Measurements from ENCODE around the gene SPANXN3. TPM values are rescaled to one million over a fixed set of nuclear protein-coding genes. Genes with fewer than 3 reads are reported as not detected.

Gene SPANXN3
- total RNA-seq, 1 experiment from 2014 or later, result not detected

DNA sequence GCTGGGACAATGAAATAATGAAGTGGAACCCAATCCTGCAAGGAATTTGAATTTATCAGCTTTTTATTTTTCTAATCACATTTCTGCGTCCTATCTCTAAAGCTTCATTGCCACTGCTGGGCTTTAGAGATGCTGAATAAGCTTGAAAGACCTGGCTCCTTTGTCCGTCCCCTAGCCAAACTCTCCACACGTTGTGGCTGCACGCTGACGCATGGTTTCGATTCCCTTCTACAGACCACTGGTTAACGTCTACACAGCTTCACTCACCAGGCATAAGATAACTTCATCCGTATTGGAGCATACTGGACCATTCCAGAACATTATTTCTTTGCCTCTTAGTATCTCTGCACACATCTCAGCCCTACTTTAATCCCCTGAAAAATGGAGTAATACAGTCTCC, 31.2 kb downstream of the SPANXN3 start:
- no peak overlapping the region for H2AFZ ChIP-seq (ENCODE audit: low read length)
- no peaks in the 10 kb centered on the region for H3K4me1 ChIP-seq (ENCODE audit: insufficient read depth, low read length)
- intact Hi-C loops (cut with micrococcal nuclease), result no loop called here
- no peak for TF ChIP-seq CTCF (conservative IDR thresholded peaks at IDR 0.05; ENCODE audit: low read depth, low read length)
- TF ChIP-seq EZH2phosphoT487 (IDR thresholded peaks at IDR 0.05; ENCODE audit: borderline replicate concordance, low read length), result no peak
- no peak for TF ChIP-seq EZH2 (IDR thresholded peaks at IDR 0.05; ENCODE audit: low read length, unreplicated experiment)
- H3K9me2 ChIP-seq (replicated peaks; ENCODE audit: low read length), result no peaks in the 10 kb centered on the region
- ATAC-seq, result no peak
- no peak for DNase-seq
- no peaks in the 10 kb centered on the region for H3K36me3 ChIP-seq (ENCODE audit: low read depth, low read length)
- no peaks in the 10 kb centered on the region for H3F3A ChIP-seq (ENCODE audit: low read length, unreplicated experiment)
- H3K27me3 ChIP-seq (ENCODE audit: low read length), result no peaks in the 10 kb centered on the region
- ChIA-PET POLR2A (ENCODE audit: unreplicated experiment) (no interaction called here), CTCF (no interaction called here)
- no peak overlapping the region for H3K27ac ChIP-seq (ENCODE audit: low read length)
- no peaks in the 10 kb centered on the region for H3K79me2 ChIP-seq (ENCODE audit: low read length)
- no peaks in the 10 kb centered on the region for H4K20me1 ChIP-seq (ENCODE audit: low read length)
- no peak overlapping the region for H3K9ac ChIP-seq (ENCODE audit: low read length)
- H3K4me2 ChIP-seq (ENCODE audit: low read length), result no peak overlapping the region
- H3K9me3 ChIP-seq (ENCODE audit: low read length), result no peaks in the 10 kb centered on the region
- no TSS peak for BruUV-seq (replicated peaks)
- no peak overlapping the region for H3K4me3 ChIP-seq (ENCODE audit: low read length)

DNA sequence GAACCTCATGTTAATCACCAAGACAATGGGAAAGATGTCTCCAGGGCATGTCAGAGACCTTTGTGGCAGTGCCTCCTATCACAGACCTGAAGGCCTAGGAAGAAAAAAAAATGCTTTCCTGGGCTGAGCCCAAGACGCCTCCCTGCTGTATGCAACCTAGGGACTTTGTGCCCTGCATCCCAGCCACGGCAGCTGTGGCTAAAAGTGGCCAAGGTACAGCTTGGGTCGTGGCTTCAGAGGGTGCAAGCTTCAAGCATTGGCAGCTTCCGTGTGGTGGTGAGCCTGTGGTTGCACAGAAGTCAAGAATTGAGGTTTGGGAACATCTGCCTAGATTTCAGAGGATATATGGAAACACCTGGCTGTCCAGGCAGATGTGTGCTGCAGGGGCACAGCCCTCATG, 40.5 kb downstream of the SPANXN3 start:
- no peak overlapping the region for H2AFZ ChIP-seq (ENCODE audit: low read length)
- no peak overlapping the region for H3K4me3 ChIP-seq (ENCODE audit: low read length)
- H3K4me2 ChIP-seq (ENCODE audit: low read length), result no peak overlapping the region
- ATAC-seq (no peak), DNase-seq (no peak)
- no peaks in the 10 kb centered on the region for H3K79me2 ChIP-seq (ENCODE audit: low read length)
- CTCF ChIA-PET, result no interaction called here
- no peaks in the 10 kb centered on the region for H3K4me1 ChIP-seq (ENCODE audit: insufficient read depth, low read length)
- no peaks in the 10 kb centered on the region for H3K9me3 ChIP-seq (ENCODE audit: low read length)
- POLR2A ChIA-PET (ENCODE audit: unreplicated experiment), result no interaction called here
- TF ChIP-seq EZH2phosphoT487 (IDR thresholded peaks at IDR 0.05; ENCODE audit: borderline replicate concordance, low read length) (no peak), EZH2 (IDR thresholded peaks at IDR 0.05; ENCODE audit: low read length, unreplicated experiment) (no peak), CTCF (conservative IDR thresholded peaks at IDR 0.05; ENCODE audit: low read depth, low read length) (no peak)
- H3K9me2 ChIP-seq (replicated peaks; ENCODE audit: low read length), result no peaks in the 10 kb centered on the region
- H4K20me1 ChIP-seq (ENCODE audit: low read length), result no peaks in the 10 kb centered on the region
- H3K36me3 ChIP-seq (ENCODE audit: low read depth, low read length), result no peaks in the 10 kb centered on the region
- H3K27me3 ChIP-seq (ENCODE audit: low read length), result no peaks in the 10 kb centered on the region
- H3F3A ChIP-seq (ENCODE audit: low read length, unreplicated experiment), result no peaks in the 10 kb centered on the region
- no peak overlapping the region for H3K9ac ChIP-seq (ENCODE audit: low read length)
- BruUV-seq (replicated peaks), result no TSS peak
- intact Hi-C loops (cut with micrococcal nuclease), result no loop called here
- no peak overlapping the region for H3K27ac ChIP-seq (ENCODE audit: low read length)

DNA sequence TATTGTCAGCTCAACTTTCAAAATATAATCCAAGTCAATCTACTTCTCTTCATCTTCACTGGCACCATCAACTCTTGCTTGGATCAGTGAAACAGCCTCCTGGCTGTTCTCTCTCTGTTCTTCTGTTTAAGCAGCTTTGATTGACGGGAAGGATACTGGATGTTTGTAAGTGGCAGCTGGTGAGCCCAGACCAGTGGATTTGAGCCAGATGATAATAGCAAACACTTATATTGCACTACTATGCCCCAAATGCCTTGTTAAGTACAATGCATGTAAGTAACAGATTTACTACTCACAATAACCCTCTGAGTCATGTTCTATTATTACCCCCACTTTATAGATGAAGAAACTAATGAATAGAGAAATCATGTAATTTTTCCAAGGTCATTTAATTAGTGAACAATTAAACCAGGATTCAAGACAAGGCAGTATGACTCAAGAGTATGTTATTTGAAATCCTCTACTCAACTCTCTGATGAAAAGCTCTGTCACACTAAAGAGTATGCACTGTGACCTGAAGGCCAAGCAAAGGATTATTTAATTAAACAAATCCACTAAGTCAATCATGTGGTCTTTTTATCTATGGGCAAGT, 44.8 kb downstream of the SPANXN3 start:
- TF ChIP-seq EZH2phosphoT487 (IDR thresholded peaks at IDR 0.05; ENCODE audit: borderline replicate concordance, low read length) (no peak), CTCF (conservative IDR thresholded peaks at IDR 0.05; ENCODE audit: low read depth, low read length) (no peak), EZH2 (IDR thresholded peaks at IDR 0.05; ENCODE audit: low read length, unreplicated experiment) (no peak)
- intact Hi-C loops (cut with micrococcal nuclease), result no loop called here
- Histone ChIP-seq H3K9me3 (ENCODE audit: low read length) (no peaks in the 10 kb centered on the region), H3K9ac (ENCODE audit: low read length) (no peak overlapping the region), H3K4me3 (ENCODE audit: low read length) (no peak overlapping the region), H3K79me2 (ENCODE audit: low read length) (no peaks in the 10 kb centered on the region), H2AFZ (ENCODE audit: low read length) (no peak overlapping the region), H3F3A (ENCODE audit: low read length, unreplicated experiment) (no peaks in the 10 kb centered on the region), H3K36me3 (ENCODE audit: low read depth, low read length) (no peaks in the 10 kb centered on the region), H3K27ac (ENCODE audit: low read length) (no peak overlapping the region), H3K4me1 (ENCODE audit: insufficient read depth, low read length) (no peaks in the 10 kb centered on the region), H4K20me1 (ENCODE audit: low read length) (no peaks in the 10 kb centered on the region), H3K4me2 (ENCODE audit: low read length) (no peak overlapping the region), H3K9me2 (replicated peaks; ENCODE audit: low read length) (no peaks in the 10 kb centered on the region), H3K27me3 (ENCODE audit: low read length) (no peaks in the 10 kb centered on the region)
- BruUV-seq (replicated peaks), result no TSS peak
- DNase-seq (no peak), ATAC-seq (no peak)
- ChIA-PET POLR2A (ENCODE audit: unreplicated experiment) (no interaction called here), CTCF (no interaction called here)
